ENCODE results near the gene CFAP20DC. TPM values are rescaled to one million over a fixed set of nuclear protein-coding genes. Genes with fewer than 3 reads are reported as not detected.

Gene CFAP20DC
- total and polyA plus RNA-seq, 2 experiments from 2014 or later: 7.4 to 11.4 TPM

GRCh38 chr3:58999774-59000160, 50.1 kb downstream of the CFAP20DC start:
- no peaks in the 10 kb centered on the region for H3K9me2 ChIP-seq (ENCODE audit: insufficient read depth)
- no peak for TF ChIP-seq STAT1 (IDR thresholded peaks at IDR 0.05; ENCODE audit: unreplicated experiment)
- TF ChIP-seq, protein P1, sequence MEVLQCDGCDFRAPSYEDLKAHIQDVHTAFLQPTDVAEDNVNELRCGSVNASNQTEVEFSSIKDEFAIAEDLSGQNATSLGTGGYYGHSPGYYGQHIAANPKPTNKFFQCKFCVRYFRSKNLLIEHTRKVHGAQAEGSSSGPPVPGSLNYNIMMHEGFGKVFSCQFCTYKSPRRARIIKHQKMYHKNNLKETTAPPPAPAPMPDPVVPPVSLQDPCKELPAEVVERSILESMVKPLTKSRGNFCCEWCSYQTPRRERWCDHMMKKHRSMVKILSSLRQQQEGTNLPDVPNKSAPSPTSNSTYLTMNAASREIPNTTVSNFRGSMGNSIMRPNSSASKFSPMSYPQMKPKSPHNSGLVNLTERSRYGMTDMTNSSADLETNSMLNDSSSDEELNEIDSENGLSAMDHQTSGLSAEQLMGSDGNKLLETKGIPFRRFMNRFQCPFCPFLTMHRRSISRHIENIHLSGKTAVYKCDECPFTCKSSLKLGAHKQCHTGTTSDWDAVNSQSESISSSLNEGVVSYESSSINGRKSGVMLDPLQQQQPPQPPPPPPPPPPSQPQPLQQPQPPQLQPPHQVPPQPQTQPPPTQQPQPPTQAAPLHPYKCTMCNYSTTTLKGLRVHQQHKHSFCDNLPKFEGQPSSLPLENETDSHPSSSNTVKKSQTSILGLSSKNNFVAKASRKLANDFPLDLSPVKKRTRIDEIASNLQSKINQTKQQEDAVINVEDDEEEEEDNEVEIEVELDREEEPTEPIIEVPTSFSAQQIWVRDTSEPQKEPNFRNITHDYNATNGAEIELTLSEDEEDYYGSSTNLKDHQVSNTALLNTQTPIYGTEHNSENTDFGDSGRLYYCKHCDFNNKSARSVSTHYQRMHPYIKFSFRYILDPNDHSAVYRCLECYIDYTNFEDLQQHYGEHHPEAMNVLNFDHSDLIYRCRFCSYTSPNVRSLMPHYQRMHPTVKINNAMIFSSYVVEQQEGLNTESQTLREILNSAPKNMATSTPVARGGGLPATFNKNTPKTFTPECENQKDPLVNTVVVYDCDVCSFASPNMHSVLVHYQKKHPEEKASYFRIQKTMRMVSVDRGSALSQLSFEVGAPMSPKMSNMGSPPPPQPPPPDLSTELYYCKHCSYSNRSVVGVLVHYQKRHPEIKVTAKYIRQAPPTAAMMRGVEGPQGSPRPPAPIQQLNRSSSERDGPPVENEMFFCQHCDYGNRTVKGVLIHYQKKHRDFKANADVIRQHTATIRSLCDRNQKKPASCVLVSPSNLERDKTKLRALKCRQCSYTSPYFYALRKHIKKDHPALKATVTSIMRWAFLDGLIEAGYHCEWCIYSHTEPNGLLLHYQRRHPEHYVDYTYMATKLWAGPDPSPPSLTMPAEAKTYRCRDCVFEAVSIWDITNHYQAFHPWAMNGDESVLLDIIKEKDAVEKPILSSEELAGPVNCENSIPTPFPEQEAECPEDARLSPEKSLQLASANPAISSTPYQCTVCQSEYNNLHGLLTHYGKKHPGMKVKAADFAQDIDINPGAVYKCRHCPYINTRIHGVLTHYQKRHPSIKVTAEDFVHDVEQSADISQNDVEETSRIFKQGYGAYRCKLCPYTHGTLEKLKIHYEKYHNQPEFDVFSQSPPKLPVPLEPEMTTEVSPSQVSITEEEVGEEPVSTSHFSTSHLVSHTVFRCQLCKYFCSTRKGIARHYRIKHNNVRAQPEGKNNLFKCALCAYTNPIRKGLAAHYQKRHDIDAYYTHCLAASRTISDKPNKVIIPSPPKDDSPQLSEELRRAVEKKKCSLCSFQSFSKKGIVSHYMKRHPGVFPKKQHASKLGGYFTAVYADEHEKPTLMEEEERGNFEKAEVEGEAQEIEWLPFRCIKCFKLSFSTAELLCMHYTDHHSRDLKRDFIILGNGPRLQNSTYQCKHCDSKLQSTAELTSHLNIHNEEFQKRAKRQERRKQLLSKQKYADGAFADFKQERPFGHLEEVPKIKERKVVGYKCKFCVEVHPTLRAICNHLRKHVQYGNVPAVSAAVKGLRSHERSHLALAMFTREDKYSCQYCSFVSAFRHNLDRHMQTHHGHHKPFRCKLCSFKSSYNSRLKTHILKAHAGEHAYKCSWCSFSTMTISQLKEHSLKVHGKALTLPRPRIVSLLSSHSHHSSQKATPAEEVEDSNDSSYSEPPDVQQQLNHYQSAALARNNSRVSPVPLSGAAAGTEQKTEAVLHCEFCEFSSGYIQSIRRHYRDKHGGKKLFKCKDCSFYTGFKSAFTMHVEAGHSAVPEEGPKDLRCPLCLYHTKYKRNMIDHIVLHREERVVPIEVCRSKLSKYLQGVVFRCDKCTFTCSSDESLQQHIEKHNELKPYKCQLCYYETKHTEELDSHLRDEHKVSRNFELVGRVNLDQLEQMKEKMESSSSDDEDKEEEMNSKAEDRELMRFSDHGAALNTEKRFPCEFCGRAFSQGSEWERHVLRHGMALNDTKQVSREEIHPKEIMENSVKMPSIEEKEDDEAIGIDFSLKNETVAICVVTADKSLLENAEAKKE (CRISPR knock-in tag; IDR thresholded peaks at IDR 0.05): no peak
- TF ChIP-seq, protein P2, sequence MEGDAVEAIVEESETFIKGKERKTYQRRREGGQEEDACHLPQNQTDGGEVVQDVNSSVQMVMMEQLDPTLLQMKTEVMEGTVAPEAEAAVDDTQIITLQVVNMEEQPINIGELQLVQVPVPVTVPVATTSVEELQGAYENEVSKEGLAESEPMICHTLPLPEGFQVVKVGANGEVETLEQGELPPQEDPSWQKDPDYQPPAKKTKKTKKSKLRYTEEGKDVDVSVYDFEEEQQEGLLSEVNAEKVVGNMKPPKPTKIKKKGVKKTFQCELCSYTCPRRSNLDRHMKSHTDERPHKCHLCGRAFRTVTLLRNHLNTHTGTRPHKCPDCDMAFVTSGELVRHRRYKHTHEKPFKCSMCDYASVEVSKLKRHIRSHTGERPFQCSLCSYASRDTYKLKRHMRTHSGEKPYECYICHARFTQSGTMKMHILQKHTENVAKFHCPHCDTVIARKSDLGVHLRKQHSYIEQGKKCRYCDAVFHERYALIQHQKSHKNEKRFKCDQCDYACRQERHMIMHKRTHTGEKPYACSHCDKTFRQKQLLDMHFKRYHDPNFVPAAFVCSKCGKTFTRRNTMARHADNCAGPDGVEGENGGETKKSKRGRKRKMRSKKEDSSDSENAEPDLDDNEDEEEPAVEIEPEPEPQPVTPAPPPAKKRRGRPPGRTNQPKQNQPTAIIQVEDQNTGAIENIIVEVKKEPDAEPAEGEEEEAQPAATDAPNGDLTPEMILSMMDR (conservative IDR thresholded peaks at IDR 0.05; ENCODE audit: low read depth in 2 of 2): no peak
- no peak for TF ChIP-seq POLR2AphosphoS5 (IDR thresholded peaks at IDR 0.05; ENCODE audit: low read depth)
- no peaks in the 10 kb centered on the region for H3F3A ChIP-seq (replicated peaks; ENCODE audit: low read depth)
- no peaks in the 10 kb centered on the region for H3K79me2 ChIP-seq (replicated peaks; ENCODE audit: insufficient read depth)
- H3K4me1 ChIP-seq (ENCODE audit: insufficient read depth): no peaks in the 10 kb centered on the region
- no peak overlapping the region for H2AFZ ChIP-seq
- Mint-ChIP-seq H3K4me3 (no peak overlapping the region), H3K9me3 (no peaks in the 10 kb centered on the region), H3K27ac (no peak overlapping the region), H3K27me3 (ENCODE audit: insufficient read depth, low read depth, poor library complexity) (no peaks in the 10 kb centered on the region), H3K4me1 (peaks cover 3% of the 10 kb centered on the region; the same call in 2 of the 3 replicates), H3K36me3 (ENCODE audit: low read depth) (no peaks in the 10 kb centered on the region)
- H4K20me1 ChIP-seq (replicated peaks; ENCODE audit: insufficient read depth): no peaks in the 10 kb centered on the region
- no peak overlapping the region for H3K4me3 ChIP-seq
- H3K4me2 ChIP-seq: no peak overlapping the region
- no peaks in the 10 kb centered on the region for H3K36me3 ChIP-seq (ENCODE audit: insufficient read depth)
- no peak for DNase-seq (ENCODE audit: low spot score)
- no peaks in the 10 kb centered on the region for H3K27me3 ChIP-seq (ENCODE audit: insufficient read depth)
- no peak overlapping the region for H3K27ac ChIP-seq (ENCODE audit: low read depth)
- ATAC-seq: no peak
